Measurements from ENCODE around the gene KIR2DL4. TPM values are rescaled to one million over a fixed set of nuclear protein-coding genes. Genes with fewer than 3 reads are reported as not detected.
"Not testable (repeated sequence)": the region's sequence is repeated elsewhere in the genome, so short reads cannot be mapped to it uniquely, and the experiment has no call there.

KIR2DL4 gene
- total RNA-seq: not detected in 2 replicates

DNA sequence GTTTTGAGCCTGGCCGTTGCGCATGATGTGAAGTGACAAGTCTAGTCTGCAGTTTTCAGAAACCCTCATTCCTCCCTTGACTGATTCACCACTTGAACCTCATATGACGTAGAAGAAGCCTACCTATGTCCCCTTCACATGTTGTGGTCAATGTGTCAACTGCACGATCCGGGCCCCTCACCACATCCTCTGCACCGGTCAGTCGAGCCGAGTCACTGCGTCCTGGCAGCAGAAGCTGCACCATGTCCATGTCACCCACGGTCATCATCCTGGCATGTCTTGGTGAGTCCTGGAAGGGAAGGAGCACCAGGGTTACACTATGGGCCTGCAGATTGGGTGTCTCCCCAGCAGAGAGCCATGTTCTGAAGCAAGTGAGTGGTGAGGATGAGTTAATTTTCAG is at the start of gene KIR2DL4:
Gene KIR2DL4, plus strand, starts transcription at position 201 of the 400 bp plus-strand sequence. Its CDS starts 42 bp downstream, at position 243.
- Histone ChIP-seq H3K36me3 (ENCODE audit: insufficient read depth, low read length) (no peaks in the 10 kb centered on the region), H3K4me2 (ENCODE audit: insufficient read depth, low read length) (no peak within 1 kb of the TSS), H3K4me3 (ENCODE audit: insufficient read depth, low read length) (no peak within 1 kb of the TSS), H3K9me3 (ENCODE audit: low read depth, low read length) (no peaks in the 10 kb centered on the region), H3K27ac (ENCODE audit: low read depth, low read length) (no peak within 1 kb of the TSS), H2AFZ (ENCODE audit: low read length) (no peak within 1 kb of the TSS), H3K27me3 (ENCODE audit: insufficient read depth, low read length) (no peaks in the 10 kb centered on the region), H3K79me2 (ENCODE audit: insufficient read depth, low read length) (no peaks in the 10 kb centered on the region), H3K4me1 (ENCODE audit: insufficient read depth, low read length) (no peaks in the 10 kb centered on the region), H4K20me1 (ENCODE audit: insufficient read depth, low read length) (no peaks in the 10 kb centered on the region)
- TF ChIP-seq, protein P1, sequence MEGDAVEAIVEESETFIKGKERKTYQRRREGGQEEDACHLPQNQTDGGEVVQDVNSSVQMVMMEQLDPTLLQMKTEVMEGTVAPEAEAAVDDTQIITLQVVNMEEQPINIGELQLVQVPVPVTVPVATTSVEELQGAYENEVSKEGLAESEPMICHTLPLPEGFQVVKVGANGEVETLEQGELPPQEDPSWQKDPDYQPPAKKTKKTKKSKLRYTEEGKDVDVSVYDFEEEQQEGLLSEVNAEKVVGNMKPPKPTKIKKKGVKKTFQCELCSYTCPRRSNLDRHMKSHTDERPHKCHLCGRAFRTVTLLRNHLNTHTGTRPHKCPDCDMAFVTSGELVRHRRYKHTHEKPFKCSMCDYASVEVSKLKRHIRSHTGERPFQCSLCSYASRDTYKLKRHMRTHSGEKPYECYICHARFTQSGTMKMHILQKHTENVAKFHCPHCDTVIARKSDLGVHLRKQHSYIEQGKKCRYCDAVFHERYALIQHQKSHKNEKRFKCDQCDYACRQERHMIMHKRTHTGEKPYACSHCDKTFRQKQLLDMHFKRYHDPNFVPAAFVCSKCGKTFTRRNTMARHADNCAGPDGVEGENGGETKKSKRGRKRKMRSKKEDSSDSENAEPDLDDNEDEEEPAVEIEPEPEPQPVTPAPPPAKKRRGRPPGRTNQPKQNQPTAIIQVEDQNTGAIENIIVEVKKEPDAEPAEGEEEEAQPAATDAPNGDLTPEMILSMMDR (IDR thresholded peaks at IDR 0.05; ENCODE audit: extremely low read depth, low read depth, low read length): no peak
- DNase-seq (ENCODE audit: insufficient read length, low spot score, missing footprints): no peak

DNA sequence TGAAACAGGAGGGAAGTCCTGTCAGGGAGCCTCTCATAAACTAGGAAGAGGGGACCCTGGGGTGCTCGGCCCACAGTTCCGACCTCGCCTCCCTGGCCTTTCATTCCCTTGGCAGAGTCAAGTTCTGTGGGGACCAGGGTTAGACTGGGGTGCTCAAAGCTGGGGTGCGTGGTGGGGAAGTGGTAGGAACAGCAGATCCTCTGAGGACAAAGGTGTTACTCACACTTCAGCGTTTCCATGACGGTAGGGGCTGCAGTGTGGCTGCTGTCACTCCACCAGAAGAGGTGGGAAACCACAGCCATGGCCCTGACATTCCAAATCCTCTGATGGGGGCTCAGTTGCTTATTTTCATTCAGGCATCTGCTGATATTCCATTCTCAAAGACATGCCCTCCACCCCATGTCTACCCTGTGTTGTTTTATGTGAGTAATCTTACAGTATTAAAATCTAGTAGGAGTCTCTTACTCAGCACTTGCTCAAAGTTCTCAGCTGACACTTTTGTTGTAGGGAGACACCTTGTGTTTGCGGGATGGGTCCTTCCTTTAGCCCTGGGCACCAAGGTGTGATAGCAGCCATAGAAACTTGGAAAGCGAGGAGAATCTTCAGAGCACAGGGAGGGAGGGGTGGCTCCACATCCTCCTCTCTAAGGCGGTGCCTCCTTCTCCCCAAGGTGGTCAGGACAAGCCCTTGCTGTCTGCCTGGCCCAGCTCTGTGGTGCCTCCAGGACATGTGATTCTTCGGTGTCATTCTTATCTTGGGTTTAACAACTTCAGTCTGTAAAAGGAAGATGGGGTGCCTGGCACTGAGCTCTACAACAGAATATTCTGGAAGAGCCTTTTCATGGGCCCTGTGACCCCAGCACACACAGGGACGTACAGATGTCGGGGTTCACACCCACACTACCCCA is 47.0 kb upstream of the KIR2DL4 start:
- H3K27ac ChIP-seq (ENCODE audit: low read depth, low read length); H2AFZ ChIP-seq (ENCODE audit: low read length); H3K36me3 ChIP-seq (ENCODE audit: insufficient read depth, low read length); H4K20me1 ChIP-seq (ENCODE audit: insufficient read depth, low read length); DNase-seq (ENCODE audit: insufficient read length, low spot score, missing footprints); H3K79me2 ChIP-seq (ENCODE audit: insufficient read depth, low read length); H3K4me2 ChIP-seq (ENCODE audit: insufficient read depth, low read length); H3K4me3 ChIP-seq (ENCODE audit: insufficient read depth, low read length); H3K9me3 ChIP-seq (ENCODE audit: low read depth, low read length); H3K27me3 ChIP-seq (ENCODE audit: insufficient read depth, low read length); H3K4me1 ChIP-seq (ENCODE audit: insufficient read depth, low read length): not testable (repeated sequence)

DNA sequence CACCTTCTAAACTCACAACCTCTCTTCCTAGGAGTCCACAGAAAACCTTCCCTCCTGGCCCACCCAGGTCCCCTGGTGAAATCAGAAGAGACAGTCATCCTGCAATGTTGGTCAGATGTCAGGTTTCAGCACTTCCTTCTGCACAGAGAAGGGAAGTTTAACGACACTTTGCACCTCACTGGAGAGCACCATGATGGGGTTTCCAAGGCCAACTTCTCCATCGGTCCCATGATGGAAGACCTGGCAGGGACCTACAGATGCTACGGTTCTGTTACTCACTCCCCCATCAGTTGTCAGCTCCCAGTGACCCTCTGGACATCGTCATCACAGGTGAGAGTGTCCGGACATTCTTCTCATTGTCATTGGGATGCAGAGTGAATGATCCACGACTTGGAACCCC is 44.8 kb upstream of the KIR2DL4 start:
- not testable (repeated sequence) for H2AFZ ChIP-seq (ENCODE audit: low read length); H3K4me2 ChIP-seq (ENCODE audit: insufficient read depth, low read length); H3K79me2 ChIP-seq (ENCODE audit: insufficient read depth, low read length); H3K9me3 ChIP-seq (ENCODE audit: low read depth, low read length); DNase-seq (ENCODE audit: insufficient read length, low spot score, missing footprints); H3K4me3 ChIP-seq (ENCODE audit: insufficient read depth, low read length); H3K4me1 ChIP-seq (ENCODE audit: insufficient read depth, low read length); H3K36me3 ChIP-seq (ENCODE audit: insufficient read depth, low read length); H3K27me3 ChIP-seq (ENCODE audit: insufficient read depth, low read length); H4K20me1 ChIP-seq (ENCODE audit: insufficient read depth, low read length); H3K27ac ChIP-seq (ENCODE audit: low read depth, low read length)

DNA sequence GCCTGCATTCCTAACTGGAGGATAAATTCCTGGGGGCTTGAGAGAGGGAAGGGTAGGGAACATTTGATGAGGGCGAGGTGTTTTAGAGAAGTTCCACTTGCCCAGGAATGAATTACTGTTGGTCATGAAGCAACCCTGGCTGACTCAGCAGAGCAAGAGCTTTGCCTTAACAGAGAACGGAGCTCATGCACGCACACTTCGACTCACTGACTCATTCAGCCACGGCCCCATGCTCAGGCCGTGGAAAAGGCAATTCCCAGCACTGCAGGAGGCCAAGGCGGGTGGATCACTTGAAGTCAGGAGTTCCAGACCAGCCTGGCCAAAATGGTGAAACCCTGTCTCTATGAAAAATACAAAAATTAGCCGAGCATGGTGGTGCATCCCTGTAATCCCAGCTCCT is 39.2 kb upstream of the KIR2DL4 start:
- H3K27ac ChIP-seq (ENCODE audit: low read depth, low read length); H3K4me2 ChIP-seq (ENCODE audit: insufficient read depth, low read length); H3K27me3 ChIP-seq (ENCODE audit: insufficient read depth, low read length); H4K20me1 ChIP-seq (ENCODE audit: insufficient read depth, low read length); H2AFZ ChIP-seq (ENCODE audit: low read length); H3K79me2 ChIP-seq (ENCODE audit: insufficient read depth, low read length); DNase-seq (ENCODE audit: insufficient read length, low spot score, missing footprints); H3K4me3 ChIP-seq (ENCODE audit: insufficient read depth, low read length); H3K9me3 ChIP-seq (ENCODE audit: low read depth, low read length); H3K4me1 ChIP-seq (ENCODE audit: insufficient read depth, low read length); H3K36me3 ChIP-seq (ENCODE audit: insufficient read depth, low read length): not testable (repeated sequence)

DNA sequence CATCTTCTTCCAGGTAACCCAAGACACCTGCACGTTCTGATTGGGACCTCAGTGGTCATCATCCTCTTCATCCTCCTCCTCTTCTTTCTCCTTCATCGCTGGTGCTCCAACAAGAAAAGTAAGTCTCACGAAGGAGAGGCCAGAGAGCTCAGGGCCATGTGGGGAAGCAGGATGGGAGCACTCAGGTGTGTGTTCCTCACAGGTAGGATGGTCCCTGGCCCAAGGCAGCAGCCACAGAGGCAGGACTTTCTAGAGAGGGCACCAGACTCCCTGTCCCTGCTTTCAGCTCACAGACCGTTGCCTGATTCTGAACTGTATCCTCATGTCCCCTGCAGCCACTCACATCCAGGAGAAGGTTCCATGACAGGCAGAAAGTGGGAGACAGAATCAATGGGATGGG is 36.9 kb upstream of the KIR2DL4 start:
- not testable (repeated sequence) for H3K4me2 ChIP-seq (ENCODE audit: insufficient read depth, low read length); H3K27ac ChIP-seq (ENCODE audit: low read depth, low read length); H3K27me3 ChIP-seq (ENCODE audit: insufficient read depth, low read length); H3K9me3 ChIP-seq (ENCODE audit: low read depth, low read length); H3K36me3 ChIP-seq (ENCODE audit: insufficient read depth, low read length); H3K4me3 ChIP-seq (ENCODE audit: insufficient read depth, low read length); H2AFZ ChIP-seq (ENCODE audit: low read length); H4K20me1 ChIP-seq (ENCODE audit: insufficient read depth, low read length); H3K4me1 ChIP-seq (ENCODE audit: insufficient read depth, low read length); DNase-seq (ENCODE audit: insufficient read length, low spot score, missing footprints); H3K79me2 ChIP-seq (ENCODE audit: insufficient read depth, low read length)

DNA sequence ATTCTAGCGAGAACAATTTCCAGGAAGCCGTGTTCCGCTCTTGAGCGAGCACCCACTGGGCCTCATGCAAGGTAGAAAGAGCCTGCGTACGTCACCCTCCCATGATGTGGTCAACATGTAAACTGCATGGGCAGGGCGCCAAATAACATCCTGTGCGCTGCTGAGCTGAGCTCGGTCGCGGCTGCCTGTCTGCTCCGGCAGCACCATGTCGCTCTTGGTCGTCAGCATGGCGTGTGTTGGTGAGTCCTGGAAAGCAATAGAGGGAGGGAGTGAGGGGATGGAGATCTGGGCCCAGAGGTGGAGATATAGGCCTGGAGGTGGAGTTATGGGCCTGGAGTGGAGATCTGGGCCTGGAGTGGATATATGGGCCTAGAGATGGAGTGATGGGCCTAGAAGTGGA is 33.8 kb upstream of the KIR2DL4 start, which contains the start of gene KIR2DL1:
Gene KIR2DL1, plus strand, starts transcription at position 148 of the 400 bp plus-strand sequence. Its CDS starts 58 bp downstream, at position 206.
- not testable (repeated sequence) for H3K27ac ChIP-seq (ENCODE audit: low read depth, low read length); H3K4me3 ChIP-seq (ENCODE audit: insufficient read depth, low read length); DNase-seq (ENCODE audit: insufficient read length, low spot score, missing footprints); H4K20me1 ChIP-seq (ENCODE audit: insufficient read depth, low read length); H3K27me3 ChIP-seq (ENCODE audit: insufficient read depth, low read length); H3K79me2 ChIP-seq (ENCODE audit: insufficient read depth, low read length); H3K9me3 ChIP-seq (ENCODE audit: low read depth, low read length); H3K36me3 ChIP-seq (ENCODE audit: insufficient read depth, low read length); H3K4me2 ChIP-seq (ENCODE audit: insufficient read depth, low read length); H2AFZ ChIP-seq (ENCODE audit: low read length); H3K4me1 ChIP-seq (ENCODE audit: insufficient read depth, low read length)

DNA sequence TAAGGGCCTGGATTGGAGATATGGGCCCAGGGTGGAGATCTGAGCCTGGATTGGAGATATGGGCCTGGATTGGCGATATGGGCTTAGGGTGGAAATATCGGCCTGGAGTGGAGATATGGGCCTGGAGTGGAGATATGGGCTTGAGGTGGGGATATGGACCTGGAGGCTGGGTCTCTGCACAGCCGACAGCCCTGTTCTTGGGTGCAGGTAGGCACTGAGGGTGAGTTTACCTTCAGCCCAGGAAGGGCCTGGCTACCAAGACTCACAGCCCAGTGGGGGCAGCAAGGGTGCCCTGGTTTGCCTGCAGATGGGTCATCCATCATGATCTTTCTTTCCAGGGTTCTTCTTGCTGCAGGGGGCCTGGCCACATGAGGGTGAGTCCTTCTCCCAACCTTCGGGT is 32.9 kb upstream of the KIR2DL4 start:
- H3K27ac ChIP-seq (ENCODE audit: low read depth, low read length); H2AFZ ChIP-seq (ENCODE audit: low read length); H3K27me3 ChIP-seq (ENCODE audit: insufficient read depth, low read length); DNase-seq (ENCODE audit: insufficient read length, low spot score, missing footprints); H3K4me3 ChIP-seq (ENCODE audit: insufficient read depth, low read length); H3K4me2 ChIP-seq (ENCODE audit: insufficient read depth, low read length); H4K20me1 ChIP-seq (ENCODE audit: insufficient read depth, low read length); H3K9me3 ChIP-seq (ENCODE audit: low read depth, low read length); H3K79me2 ChIP-seq (ENCODE audit: insufficient read depth, low read length); H3K36me3 ChIP-seq (ENCODE audit: insufficient read depth, low read length); H3K4me1 ChIP-seq (ENCODE audit: insufficient read depth, low read length): not testable (repeated sequence)
